Activated T-cell treated with anti-CD3 and anti-CD28 coated beads, Interleukin-2, amount 50 U/mL, for 24 hours (primary cell): ENCODE measurements around the gene AFF2.

Experiments used
- DNase-seq: peaks from one replicate; pipeline ENCODE4 v3.0.0-alpha.2; 2020
- H3K27ac Mint-ChIP-seq: 2 replicates; pipeline ENCODE4 v1.8.0; 2020; ENCODE audit warnings: mild to moderate bottlenecking, mixed read lengths
- H3K27me3 Mint-ChIP-seq: 2 replicates; pipeline ENCODE4 v1.8.0; 2020; ENCODE audit warnings: mixed read lengths
- H3K36me3 Mint-ChIP-seq: 2 replicates; pipeline ENCODE4 v1.8.0; 2020; ENCODE audit warnings: low read depth, mixed read lengths
- H3K4me1 Mint-ChIP-seq: 2 replicates; pipeline ENCODE4 v1.8.0; 2020; ENCODE audit warnings: low read depth, mixed read lengths
- H3K4me3 Mint-ChIP-seq: 2 replicates; pipeline ENCODE4 v1.8.0; 2020; ENCODE audit warnings: mild to moderate bottlenecking, moderate library complexity, mixed read lengths
- H3K9me3 Mint-ChIP-seq: 2 replicates; pipeline ENCODE4 v1.8.0; 2020; ENCODE audit warnings: mixed read lengths

The AFF2 gene

DNA sequence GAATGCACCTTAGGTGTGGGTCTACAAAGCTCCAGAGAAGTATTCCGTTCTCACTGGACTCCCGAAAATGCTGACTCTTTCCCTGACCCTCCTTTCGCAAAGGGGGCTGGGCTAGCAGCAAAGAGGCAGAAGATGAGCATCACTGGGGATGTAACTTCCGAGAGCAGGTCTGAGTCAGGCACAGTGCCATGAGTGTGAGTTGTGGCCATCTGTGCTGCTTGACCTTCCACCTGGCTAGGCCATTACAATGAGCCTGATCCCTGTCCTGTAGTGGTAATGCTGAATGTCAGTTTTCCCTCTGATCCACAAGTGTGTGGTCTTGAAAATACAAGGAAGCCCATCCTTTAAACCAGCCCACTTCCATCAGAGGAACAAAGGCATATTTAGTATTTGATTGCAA, 479.4 kb downstream of the AFF2 start:
- Mint-ChIP-seq H3K27ac (no peak overlapping the region), H3K4me1 (peaks cover 4% of the 10 kb centered on the region), H3K4me3 (no peak overlapping the region), H3K36me3 (no peaks in the 10 kb centered on the region), H3K9me3 (no peaks in the 10 kb centered on the region), H3K27me3 (no peaks in the 10 kb centered on the region)
- DNase-seq, result no peak

DNA sequence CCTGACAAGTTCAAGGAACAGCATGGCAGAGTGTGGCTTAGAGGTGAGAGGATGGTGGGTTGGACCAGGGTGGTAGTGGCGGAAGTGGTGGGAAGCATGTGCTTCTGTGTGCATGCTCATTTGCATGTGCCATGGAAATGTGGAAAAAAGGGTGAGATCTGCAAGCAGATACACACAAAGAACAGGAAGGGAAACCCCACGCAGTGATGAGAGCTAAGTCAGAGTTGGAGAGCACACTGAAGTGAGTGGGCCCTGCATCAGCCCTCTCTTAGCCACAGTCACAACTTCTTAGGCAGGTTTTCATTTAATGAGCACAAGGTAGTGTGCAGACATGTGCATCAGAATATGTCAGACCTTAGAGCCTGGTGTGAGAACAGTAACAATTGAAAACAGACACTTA, 483.8 kb downstream of the AFF2 start:
- Mint-ChIP-seq H3K27ac (no peak overlapping the region), H3K27me3 (peaks cover 3% of the 10 kb centered on the region), H3K36me3 (no peaks in the 10 kb centered on the region), H3K4me3 (no peak overlapping the region), H3K4me1 (peaks cover 6% of the 10 kb centered on the region), H3K9me3 (no peaks in the 10 kb centered on the region)
- no peak for DNase-seq

DNA sequence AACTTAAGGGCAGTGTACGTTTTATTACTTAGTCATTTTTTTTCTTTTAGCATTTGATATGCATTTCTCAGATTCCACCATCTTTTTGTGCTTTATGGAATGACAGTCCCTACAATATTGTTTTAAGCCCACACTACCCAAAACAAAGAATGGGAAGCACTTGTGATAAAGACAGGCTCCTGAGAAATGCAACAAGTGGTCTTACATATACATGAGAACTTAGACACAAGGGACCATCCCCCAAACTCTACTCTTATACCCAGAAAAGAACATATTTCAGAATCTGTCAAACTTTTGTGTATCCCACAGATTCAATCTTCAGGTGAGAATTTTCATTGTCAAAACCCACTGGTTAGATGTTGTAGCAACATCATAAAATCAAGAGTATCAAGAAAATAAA, 491.1 kb downstream of the AFF2 start:
- H3K27me3 Mint-ChIP-seq, result peaks cover 6% of the 10 kb centered on the region
- no peak overlapping the region for H3K27ac Mint-ChIP-seq
- peaks cover 2% of the 10 kb centered on the region for H3K36me3 Mint-ChIP-seq
- H3K4me1 Mint-ChIP-seq, result no peaks in the 10 kb centered on the region
- no peak overlapping the region for H3K4me3 Mint-ChIP-seq
- DNase-seq, result no peak
- no peaks in the 10 kb centered on the region for H3K9me3 Mint-ChIP-seq

DNA sequence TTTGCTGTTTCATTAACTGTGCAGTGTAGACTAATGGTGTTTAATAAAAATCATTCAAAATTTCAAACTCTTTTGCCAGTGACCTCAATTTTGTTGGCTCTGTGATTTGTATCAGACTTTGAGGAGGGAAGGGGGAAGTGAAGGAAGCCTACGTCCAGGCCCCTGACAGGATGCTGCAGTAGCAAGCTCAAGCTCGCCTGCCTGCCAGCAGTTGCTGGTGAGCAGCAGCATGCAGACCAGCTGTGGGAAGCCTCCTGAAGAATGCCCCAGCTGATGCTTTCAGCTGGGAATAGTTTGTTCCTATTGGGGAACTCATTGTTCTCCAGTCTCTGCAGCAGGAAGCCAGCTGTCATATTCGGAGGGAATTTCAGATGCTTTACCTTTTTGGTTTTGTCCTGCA, 495.2 kb downstream of the AFF2 start:
- no peaks in the 10 kb centered on the region for H3K4me1 Mint-ChIP-seq
- no peak overlapping the region for H3K27ac Mint-ChIP-seq

DNA sequence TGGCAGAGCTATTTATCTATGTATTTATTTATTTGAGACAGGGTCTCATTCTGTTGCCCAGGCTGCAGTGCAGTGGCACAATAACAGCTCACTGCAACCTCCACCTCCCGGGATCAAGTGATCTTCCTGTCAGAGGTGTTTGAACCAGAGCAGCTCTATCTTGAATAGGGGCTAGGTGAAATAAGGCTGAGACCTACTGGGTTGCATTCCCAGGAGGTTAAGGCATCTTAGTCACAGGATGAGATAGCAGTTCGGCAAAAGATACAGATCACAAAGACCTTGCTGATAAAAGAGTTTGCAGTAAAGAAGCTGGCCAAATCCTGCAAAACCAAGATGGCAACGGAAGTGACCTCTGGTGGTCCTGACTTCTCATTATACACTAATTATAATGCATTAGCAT, 501.9 kb downstream of the AFF2 start:
- Mint-ChIP-seq H3K27ac (no peak overlapping the region), H3K4me3 (no peak overlapping the region), H3K36me3 (no peaks in the 10 kb centered on the region), H3K27me3 (peaks cover 6% of the 10 kb centered on the region), H3K9me3 (no peaks in the 10 kb centered on the region), H3K4me1 (no peaks in the 10 kb centered on the region)
- no peak for DNase-seq

More for the DNA sequence above, 495.2 kb downstream of the AFF2 start:
- H3K36me3 Mint-ChIP-seq, result peaks cover 2% of the 10 kb centered on the region
- peaks cover 9% of the 10 kb centered on the region for H3K27me3 Mint-ChIP-seq
- no peak overlapping the region for H3K4me3 Mint-ChIP-seq
- no peaks in the 10 kb centered on the region for H3K9me3 Mint-ChIP-seq
- DNase-seq, result no peak

DNA sequence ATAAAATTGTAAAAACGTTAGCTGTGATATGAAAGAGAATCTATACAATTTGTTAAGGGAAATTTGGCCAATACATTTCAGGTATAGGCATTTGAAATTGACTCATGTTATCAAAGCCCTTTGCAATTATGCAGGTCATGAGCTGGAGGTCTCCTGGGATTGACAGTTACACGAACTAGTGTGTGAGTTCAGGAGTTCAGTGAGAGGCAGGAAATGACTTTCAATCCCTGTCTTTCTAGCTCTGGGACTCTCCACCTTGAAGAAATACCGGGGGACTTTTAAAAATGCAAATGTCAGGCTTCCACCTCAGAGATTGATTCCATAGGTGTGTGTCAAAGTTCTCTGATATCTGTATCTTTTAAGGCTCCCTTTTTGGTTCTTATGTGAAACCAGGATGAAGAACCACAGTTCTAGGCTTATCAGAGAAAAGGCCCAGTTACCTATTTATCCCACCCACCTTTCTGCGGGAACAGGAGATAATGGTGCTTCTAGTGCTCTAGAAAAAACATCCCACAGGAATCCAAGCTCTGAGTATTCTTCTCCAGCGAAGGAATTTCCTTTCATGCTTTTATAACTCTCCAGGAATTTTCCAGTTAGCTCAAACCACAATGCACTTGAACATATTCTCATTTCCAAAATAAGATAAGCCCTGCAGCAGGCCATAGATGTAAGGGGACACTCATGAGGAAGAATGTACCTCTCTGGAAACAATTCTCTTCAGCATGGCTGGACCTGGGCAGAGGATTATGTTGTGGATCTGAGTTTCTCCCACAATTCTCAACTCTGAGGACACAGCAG, 503.6 kb downstream of the AFF2 start:
- Mint-ChIP-seq H3K27me3 (peaks cover 5% of the 10 kb centered on the region), H3K4me1 (no peaks in the 10 kb centered on the region), H3K9me3 (no peaks in the 10 kb centered on the region), H3K4me3 (no peak overlapping the region), H3K36me3 (no peaks in the 10 kb centered on the region), H3K27ac (no peak overlapping the region)
- DNase-seq, result no peak

DNA sequence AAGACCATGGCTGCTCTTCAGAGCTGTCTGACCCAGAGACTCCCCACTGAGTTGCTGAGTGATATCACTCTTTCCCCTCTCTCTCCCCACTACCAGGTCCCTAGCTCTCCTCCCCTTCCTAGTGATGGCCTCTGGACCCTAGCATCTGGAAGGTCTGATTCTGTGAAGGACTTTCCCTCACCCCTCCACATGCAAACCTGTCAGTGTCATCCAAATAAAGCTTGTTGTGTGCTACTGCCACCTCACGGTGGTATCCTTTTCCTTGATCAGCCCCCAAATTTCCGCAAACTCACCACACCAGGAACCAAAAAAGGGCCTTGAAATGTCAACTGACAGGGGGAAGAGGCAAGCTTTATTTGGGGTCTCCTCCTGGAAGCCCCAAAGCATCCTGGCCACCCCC, 504.5 kb downstream of the AFF2 start:
- Mint-ChIP-seq H3K4me1 (no peaks in the 10 kb centered on the region), H3K4me3 (no peak overlapping the region), H3K27ac (no peak overlapping the region), H3K36me3 (no peaks in the 10 kb centered on the region), H3K9me3 (no peaks in the 10 kb centered on the region), H3K27me3 (peaks cover 8% of the 10 kb centered on the region)
- no peak for DNase-seq

DNA sequence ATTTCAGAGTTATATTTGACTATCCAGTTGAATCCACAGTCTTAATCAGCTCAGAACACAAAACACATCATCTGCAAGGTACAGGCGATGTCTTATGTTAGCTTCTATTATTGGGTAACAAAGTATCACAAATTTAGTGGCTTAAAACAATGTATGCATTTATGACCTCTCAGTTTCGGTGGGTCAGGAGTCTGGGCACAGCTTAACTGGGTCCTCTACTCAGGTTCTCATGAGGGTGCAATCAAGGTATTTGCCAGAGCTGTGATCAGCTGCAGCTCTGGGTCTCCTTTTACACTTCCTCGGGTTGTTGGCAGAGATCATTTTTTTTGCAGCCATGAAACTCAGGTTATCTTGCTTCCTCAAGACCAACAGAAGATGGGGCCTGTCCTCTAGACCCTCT, 505.8 kb downstream of the AFF2 start:
- Mint-ChIP-seq H3K27me3 (peaks cover 8% of the 10 kb centered on the region), H3K27ac (no peak overlapping the region), H3K4me3 (no peak overlapping the region), H3K4me1 (no peaks in the 10 kb centered on the region), H3K36me3 (no peaks in the 10 kb centered on the region), H3K9me3 (no peaks in the 10 kb centered on the region)
- no peak for DNase-seq

DNA sequence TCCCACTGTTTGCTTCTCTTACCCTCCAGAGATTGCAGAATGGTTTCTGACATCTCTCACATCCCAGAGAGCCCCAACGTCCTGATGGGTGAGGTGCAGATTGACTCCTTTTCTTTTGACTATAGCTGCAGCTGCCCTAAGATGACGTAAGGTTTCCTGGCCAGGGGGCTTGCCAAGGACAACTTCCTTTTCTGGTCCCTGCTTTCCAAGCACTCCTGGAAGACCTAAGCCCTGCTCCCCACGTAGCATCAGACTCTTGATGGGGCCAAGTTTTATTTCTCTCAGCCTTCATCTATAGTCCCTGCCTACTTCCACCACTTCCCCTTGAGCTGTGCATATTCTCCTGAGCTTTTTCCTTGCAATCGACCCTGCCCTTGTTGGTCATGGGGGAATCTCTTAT, 507.0 kb downstream of the AFF2 start:
- Mint-ChIP-seq H3K27me3 (peaks cover 8% of the 10 kb centered on the region), H3K9me3 (no peaks in the 10 kb centered on the region), H3K4me1 (no peaks in the 10 kb centered on the region), H3K4me3 (no peak overlapping the region), H3K27ac (no peak overlapping the region), H3K36me3 (no peaks in the 10 kb centered on the region)
- no peak for DNase-seq

DNA sequence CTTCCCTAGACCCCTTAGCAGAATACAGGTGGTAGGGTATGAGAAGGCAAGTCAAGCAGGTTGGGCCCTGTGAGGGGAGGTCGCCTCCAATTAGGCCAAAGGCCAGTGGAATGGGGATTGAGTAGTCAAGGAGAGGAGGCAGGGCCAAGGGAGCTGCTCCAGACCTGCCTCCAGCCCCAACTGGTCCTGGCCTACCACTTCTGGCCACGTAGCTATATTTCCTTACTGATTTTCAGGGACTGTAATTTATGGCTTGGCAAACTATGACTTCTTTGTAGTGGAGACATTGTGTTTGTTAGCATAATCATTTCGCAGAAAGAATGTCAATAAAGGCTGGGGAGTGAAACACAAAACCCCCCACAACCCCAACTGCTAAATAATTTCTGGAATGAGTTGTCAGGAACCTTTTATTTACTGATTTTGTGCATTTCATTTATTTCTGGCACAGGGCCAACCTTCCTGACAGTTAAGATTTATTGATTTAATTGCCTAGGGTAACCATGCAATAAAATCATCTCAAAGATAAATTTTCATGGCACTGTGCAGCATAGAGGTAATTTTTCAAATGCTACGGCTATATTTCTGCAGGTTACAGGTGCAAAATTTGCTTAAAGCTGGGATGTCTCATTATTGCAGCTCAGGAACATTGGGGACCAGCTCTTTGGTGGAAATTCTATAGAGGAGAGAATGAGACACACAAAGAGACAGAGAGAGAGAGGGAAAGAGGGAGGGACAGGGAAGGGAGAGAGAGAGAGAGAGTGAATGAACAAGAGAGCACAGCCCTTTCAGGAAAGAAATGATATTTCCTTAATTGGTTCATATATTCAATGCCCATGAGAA, 509.8 kb downstream of the AFF2 start:
- peaks cover 11% of the 10 kb centered on the region for H3K27me3 Mint-ChIP-seq
- H3K4me1 Mint-ChIP-seq, result no peaks in the 10 kb centered on the region
- H3K27ac Mint-ChIP-seq, result no peak overlapping the region
- no peaks in the 10 kb centered on the region for H3K9me3 Mint-ChIP-seq
- no peak overlapping the region for H3K4me3 Mint-ChIP-seq
- no peak for DNase-seq
- no peaks in the 10 kb centered on the region for H3K36me3 Mint-ChIP-seq

DNA sequence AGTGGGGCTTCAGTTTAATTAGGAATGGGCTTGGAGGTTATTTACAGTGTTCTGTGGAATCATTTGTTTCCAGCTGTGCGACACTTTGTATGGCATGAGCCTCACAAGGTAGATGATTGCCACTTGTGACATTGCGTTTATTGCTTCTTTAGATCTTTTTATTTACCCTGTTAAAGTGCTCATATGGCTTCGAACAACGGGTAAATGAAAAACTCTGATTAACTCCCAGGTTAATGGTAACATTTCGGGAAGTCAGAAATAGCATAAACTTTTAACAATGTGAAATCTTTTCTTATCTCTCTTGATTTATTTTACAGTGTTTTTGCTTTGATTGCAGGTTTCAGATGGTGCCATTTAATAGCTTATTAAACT, 510.4 kb downstream of the AFF2 start:
- DNase-seq, result no peak
- Mint-ChIP-seq H3K36me3 (no peaks in the 10 kb centered on the region), H3K27ac (no peak overlapping the region), H3K4me3 (no peak overlapping the region), H3K27me3 (peaks cover 11% of the 10 kb centered on the region), H3K9me3 (no peaks in the 10 kb centered on the region), H3K4me1 (no peaks in the 10 kb centered on the region)

DNA sequence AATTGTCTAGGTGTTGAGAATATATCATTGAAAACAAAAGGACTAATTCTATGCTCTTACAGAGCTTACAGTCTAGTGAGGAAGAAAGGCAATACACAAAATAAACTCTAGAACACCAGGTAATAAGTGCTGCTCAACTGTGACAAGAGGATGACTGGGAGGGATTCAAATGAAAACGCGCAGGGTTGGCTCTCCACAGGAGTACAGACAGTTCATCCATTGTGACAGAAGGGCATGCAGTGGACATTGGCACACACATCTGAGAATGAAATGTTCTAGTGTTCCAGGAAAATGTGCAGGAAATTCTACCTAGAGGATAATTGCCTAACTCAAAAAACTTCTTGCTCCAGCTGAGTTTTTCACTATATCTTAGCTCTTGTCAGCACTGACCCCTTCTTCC, 512.7 kb downstream of the AFF2 start:
- Mint-ChIP-seq H3K4me1 (no peaks in the 10 kb centered on the region), H3K4me3 (no peak overlapping the region), H3K27ac (no peak overlapping the region), H3K27me3 (peaks cover 15% of the 10 kb centered on the region), H3K36me3 (no peaks in the 10 kb centered on the region), H3K9me3 (no peaks in the 10 kb centered on the region)
- no peak for DNase-seq

DNA sequence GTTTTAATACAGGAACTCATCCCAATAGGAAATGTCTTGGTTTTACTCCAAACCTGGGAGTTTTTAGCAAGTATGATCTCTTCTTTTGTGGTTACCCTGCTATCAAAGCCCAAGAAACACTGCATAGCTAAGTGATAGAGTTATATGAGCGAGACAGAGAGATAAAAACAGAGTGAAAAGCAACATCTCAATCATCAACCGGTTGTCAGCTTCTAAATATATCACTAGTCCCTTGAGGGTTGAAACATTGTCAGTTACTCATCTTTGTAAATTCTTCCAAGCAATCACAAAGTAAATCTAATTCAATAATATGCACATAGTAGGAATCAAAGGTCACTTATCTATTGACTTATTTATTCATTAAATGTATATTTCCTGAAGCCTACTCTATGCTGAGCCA, 520.7 kb downstream of the AFF2 start:
- H3K27ac Mint-ChIP-seq, result no peak overlapping the region
- no peaks in the 10 kb centered on the region for H3K4me1 Mint-ChIP-seq
- DNase-seq, result no peak
- peaks cover 27% of the 10 kb centered on the region for H3K27me3 Mint-ChIP-seq
- H3K36me3 Mint-ChIP-seq, result no peaks in the 10 kb centered on the region
- H3K4me3 Mint-ChIP-seq, result no peak overlapping the region
- H3K9me3 Mint-ChIP-seq, result peaks cover 12% of the 10 kb centered on the region

DNA sequence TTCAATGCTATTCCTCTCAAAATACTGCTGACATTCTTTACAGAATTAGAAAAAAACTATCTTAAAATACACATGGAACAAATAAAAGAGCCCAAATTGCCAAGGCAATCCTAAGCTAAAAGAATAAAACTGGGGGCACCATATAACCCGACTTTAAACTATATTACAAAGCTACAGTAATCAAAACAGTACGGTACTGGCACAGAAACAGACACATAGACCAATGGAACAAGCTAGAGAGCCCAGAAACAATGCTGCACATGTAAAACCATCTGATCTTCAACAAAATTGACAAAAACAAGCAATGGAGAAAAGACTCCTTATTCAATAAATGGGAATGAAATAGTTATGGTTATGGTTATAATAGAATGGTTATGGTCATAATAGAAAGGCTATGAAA, 522.1 kb downstream of the AFF2 start:
- H3K9me3 Mint-ChIP-seq, result peaks cover 12% of the 10 kb centered on the region
- H3K36me3 Mint-ChIP-seq, result no peaks in the 10 kb centered on the region
- no peak overlapping the region for H3K27ac Mint-ChIP-seq
- no peak for DNase-seq
- no peaks in the 10 kb centered on the region for H3K4me1 Mint-ChIP-seq
- H3K4me3 Mint-ChIP-seq, result no peak overlapping the region
- H3K27me3 Mint-ChIP-seq, result peaks cover 23% of the 10 kb centered on the region

DNA sequence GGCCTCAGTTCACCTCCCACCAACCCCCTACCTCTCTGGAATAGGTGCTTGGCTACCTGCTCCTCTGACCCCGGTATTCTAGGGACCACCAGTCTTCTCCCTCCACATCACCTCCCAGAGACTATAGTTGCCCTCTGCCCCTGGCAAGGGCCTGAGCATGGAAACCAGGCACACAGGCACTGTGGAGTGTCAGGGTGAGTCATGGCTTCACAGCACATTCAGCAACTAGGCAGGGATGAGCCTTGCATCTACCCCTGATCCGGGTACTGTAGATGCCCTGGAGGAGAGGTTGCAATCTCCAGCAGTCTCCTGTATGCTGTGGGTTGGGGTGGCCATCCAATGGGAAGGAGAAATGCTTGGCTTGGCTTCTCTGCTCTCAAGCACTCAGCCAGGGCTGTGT, 532.0 kb downstream of the AFF2 start:
- no peak overlapping the region for H3K4me3 Mint-ChIP-seq
- H3K9me3 Mint-ChIP-seq, result no peaks in the 10 kb centered on the region
- no peak for DNase-seq
- no peaks in the 10 kb centered on the region for H3K36me3 Mint-ChIP-seq
- H3K27me3 Mint-ChIP-seq, result no peaks in the 10 kb centered on the region
- no peak overlapping the region for H3K27ac Mint-ChIP-seq
- H3K4me1 Mint-ChIP-seq, result no peaks in the 10 kb centered on the region
